Measurements from ENCODE around the gene COL9A3.
"Not testable (repeated sequence)": the region's sequence is repeated elsewhere in the genome, so short reads cannot be mapped to it uniquely, and the experiment has no call there.

The COL9A3 gene

DNA sequence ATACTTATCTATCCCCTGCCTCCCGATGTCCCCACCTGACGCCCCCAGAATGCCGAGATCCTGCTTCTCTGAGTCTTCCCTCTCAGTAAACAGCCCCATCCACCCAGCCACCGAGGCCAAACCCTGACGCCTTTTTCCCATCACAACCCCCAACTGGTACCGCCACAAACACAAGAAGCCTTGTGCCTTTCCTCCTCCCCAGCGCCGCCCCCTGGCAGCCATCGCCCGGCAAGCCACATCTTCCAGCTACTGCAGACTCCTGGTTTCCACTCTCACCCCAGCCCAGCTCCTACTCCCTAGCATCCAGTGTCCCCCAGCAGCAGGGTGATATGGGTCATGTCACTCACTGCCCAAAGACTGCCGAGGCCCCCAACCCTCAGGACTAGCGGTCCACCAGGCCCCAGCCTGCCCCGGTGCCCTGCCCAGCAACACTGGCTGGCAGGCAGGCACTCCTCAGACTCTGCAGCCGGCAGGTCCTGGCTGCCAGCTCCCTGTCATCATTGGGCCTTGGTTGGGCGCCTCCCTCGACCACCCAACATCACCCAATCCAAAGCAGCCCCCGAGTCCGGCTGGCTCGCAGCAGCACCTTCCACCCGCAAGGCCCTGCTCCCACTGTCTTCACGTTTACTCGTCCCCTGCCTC lies 33.6 kb downstream of the COL9A3 start:
- Histone ChIP-seq H3K9ac (no peak overlapping the region), H3K27me3 (ENCODE audit: insufficient read depth, low read depth) (no peaks in the 10 kb centered on the region), H3K36me3 (ENCODE audit: insufficient read depth) (no peaks in the 10 kb centered on the region; the same call in 1 of the 2 replicates), H3K4me2 (no peak overlapping the region), H2AFZ (ENCODE audit: low read depth) (no peak overlapping the region), H3K4me3 (IDR thresholded peaks at IDR 0.05; ENCODE audit: insufficient read depth, low read depth, low read length) (no peak overlapping the region), H3K4me1 (ENCODE audit: low read depth, poor library complexity, severe bottlenecking) (no peaks in the 10 kb centered on the region), H4K20me1 (ENCODE audit: insufficient read depth) (no peaks in the 10 kb centered on the region), H3K27ac (no peak overlapping the region), H3K79me2 (ENCODE audit: insufficient read depth, low read depth) (no peaks in the 10 kb centered on the region)
- TF ChIP-seq, protein P1, sequence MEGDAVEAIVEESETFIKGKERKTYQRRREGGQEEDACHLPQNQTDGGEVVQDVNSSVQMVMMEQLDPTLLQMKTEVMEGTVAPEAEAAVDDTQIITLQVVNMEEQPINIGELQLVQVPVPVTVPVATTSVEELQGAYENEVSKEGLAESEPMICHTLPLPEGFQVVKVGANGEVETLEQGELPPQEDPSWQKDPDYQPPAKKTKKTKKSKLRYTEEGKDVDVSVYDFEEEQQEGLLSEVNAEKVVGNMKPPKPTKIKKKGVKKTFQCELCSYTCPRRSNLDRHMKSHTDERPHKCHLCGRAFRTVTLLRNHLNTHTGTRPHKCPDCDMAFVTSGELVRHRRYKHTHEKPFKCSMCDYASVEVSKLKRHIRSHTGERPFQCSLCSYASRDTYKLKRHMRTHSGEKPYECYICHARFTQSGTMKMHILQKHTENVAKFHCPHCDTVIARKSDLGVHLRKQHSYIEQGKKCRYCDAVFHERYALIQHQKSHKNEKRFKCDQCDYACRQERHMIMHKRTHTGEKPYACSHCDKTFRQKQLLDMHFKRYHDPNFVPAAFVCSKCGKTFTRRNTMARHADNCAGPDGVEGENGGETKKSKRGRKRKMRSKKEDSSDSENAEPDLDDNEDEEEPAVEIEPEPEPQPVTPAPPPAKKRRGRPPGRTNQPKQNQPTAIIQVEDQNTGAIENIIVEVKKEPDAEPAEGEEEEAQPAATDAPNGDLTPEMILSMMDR (conservative IDR thresholded peaks at IDR 0.05; ENCODE audit: low read depth, low read length): no peak

DNA sequence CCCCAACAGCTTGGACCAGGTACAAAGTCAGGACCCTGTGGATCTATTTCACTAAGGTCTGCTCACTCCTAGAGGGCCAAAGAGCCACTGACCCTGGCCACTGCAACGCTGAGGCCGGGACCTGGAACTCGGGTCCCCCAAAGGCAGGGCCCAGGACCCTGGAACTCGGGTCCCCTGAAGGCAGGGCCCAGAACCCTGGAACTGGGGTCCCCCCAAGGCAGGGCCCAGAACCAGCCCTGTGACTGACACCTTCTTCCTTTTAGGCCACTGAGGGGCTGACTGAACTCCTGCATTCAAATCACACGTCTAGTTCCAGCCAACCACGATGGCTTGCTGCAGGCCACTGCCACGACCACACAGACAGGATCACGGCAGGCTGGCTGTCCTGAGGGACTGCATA lies 35.3 kb downstream of the COL9A3 start:
- H3K4me2 ChIP-seq: no peak overlapping the region
- H3K4me3 ChIP-seq (IDR thresholded peaks at IDR 0.05; ENCODE audit: insufficient read depth, low read depth, low read length): no peak overlapping the region
- H3K36me3 ChIP-seq (ENCODE audit: insufficient read depth): no peaks in the 10 kb centered on the region
- no peaks in the 10 kb centered on the region for H3K27me3 ChIP-seq (ENCODE audit: insufficient read depth, low read depth)
- H3K4me1 ChIP-seq (ENCODE audit: low read depth, poor library complexity, severe bottlenecking): no peaks in the 10 kb centered on the region
- H3K27ac ChIP-seq: no peak overlapping the region
- TF ChIP-seq, protein P1 (conservative IDR thresholded peaks at IDR 0.05; ENCODE audit: low read depth, low read length): no peak
- no peaks in the 10 kb centered on the region for H4K20me1 ChIP-seq (ENCODE audit: insufficient read depth)
- H2AFZ ChIP-seq (ENCODE audit: low read depth): no peak overlapping the region
- no peaks in the 10 kb centered on the region for H3K79me2 ChIP-seq (ENCODE audit: insufficient read depth, low read depth)
- no peak overlapping the region for H3K9ac ChIP-seq

DNA sequence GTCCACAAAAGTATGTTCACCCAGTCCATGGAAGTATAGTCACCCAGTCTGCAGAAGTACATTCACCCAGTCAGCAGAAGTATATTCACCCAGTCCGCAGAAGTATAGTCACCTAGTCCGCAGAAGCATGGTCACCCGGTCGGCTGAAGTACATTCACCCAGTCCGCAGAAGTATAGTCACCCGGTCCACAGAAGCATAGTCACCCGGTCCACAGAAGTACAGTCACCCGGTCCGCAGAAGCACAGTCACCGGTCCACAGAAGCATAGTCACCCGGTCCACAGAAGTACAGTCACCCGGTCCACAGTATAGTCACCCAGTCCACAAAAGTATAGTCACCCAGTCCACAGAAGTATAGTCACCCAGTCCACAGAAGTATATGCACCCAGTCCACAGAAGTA lies 36.0 kb downstream of the COL9A3 start:
- Histone ChIP-seq H3K9ac (no peak overlapping the region), H3K27ac (no peak overlapping the region), H3K4me3 (IDR thresholded peaks at IDR 0.05; ENCODE audit: insufficient read depth, low read depth, low read length) (no peak overlapping the region), H3K36me3 (ENCODE audit: insufficient read depth) (no peaks in the 10 kb centered on the region; the same call in 1 of the 2 replicates), H3K27me3 (ENCODE audit: insufficient read depth, low read depth) (no peaks in the 10 kb centered on the region), H2AFZ (ENCODE audit: low read depth) (no peak overlapping the region), H3K79me2 (ENCODE audit: insufficient read depth, low read depth) (no peaks in the 10 kb centered on the region), H4K20me1 (ENCODE audit: insufficient read depth) (no peaks in the 10 kb centered on the region), H3K4me2 (no peak overlapping the region), H3K4me1 (ENCODE audit: low read depth, poor library complexity, severe bottlenecking) (no peaks in the 10 kb centered on the region)
- TF ChIP-seq, protein P1 (conservative IDR thresholded peaks at IDR 0.05; ENCODE audit: low read depth, low read length): no peak

DNA sequence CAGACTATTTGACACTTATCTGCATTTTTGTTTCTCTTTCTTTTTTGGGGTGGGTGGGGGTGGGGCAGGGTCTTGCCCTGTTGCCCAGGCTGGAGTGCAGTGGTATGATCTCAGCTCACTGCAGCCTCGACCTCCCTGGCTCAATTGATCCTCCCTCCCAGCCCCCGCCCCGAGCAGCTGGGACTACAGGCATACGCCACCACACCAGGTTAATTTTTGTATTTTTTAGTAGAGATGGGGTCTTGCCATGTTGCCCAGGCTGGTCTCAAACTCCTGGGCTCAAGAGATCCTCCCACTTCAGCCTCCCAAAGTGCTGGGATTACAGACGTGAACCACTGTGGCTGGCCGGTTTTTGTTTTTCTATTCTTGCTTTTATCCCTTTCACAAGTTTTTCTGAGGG lies 36.5 kb downstream of the COL9A3 start:
- H3K9ac ChIP-seq; H4K20me1 ChIP-seq (ENCODE audit: insufficient read depth); H3K36me3 ChIP-seq (ENCODE audit: insufficient read depth); H3K4me1 ChIP-seq (ENCODE audit: low read depth, poor library complexity, severe bottlenecking); H3K4me3 ChIP-seq (IDR thresholded peaks at IDR 0.05; ENCODE audit: insufficient read depth, low read depth, low read length); H3K79me2 ChIP-seq (ENCODE audit: insufficient read depth, low read depth); H3K27me3 ChIP-seq (ENCODE audit: insufficient read depth, low read depth); H3K4me2 ChIP-seq; H3K27ac ChIP-seq; H2AFZ ChIP-seq (ENCODE audit: low read depth): not testable (repeated sequence)

DNA sequence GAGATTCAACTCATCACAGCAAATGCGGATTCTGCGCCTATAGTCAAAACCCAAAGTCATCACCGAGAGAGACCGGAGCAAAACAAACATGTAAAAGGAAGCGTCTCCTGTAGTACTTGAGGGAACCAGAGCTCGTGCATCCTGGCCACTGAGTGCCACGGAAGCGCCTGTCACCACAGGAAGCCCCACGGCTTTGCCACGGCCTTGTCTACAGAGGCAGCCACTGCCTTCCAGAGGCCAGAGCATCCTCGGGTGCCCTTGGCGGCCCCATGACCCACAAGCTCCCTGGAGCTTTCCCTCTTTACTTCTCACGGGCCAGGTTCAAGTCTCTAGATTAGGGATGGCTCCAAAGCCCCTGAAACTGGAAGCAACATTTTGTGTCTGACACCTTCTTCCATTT lies 37.3 kb downstream of the COL9A3 start:
- TF ChIP-seq, protein P1 (conservative IDR thresholded peaks at IDR 0.05; ENCODE audit: low read depth, low read length): no peak
- no peaks in the 10 kb centered on the region for H3K79me2 ChIP-seq (ENCODE audit: insufficient read depth, low read depth)
- no peak overlapping the region for H3K27ac ChIP-seq
- no peaks in the 10 kb centered on the region; the same call in 1 of the 2 replicates for H3K36me3 ChIP-seq (ENCODE audit: insufficient read depth)
- no peak overlapping the region for H2AFZ ChIP-seq (ENCODE audit: low read depth)
- H3K4me1 ChIP-seq (ENCODE audit: low read depth, poor library complexity, severe bottlenecking): peaks cover under 1% of the 10 kb centered on the region
- H3K27me3 ChIP-seq (ENCODE audit: insufficient read depth, low read depth): no peaks in the 10 kb centered on the region
- H4K20me1 ChIP-seq (ENCODE audit: insufficient read depth): no peaks in the 10 kb centered on the region
- H3K4me3 ChIP-seq (IDR thresholded peaks at IDR 0.05; ENCODE audit: insufficient read depth, low read depth, low read length): no peak overlapping the region
- H3K4me2 ChIP-seq: no peak overlapping the region
- H3K9ac ChIP-seq: no peak overlapping the region
